DOHH2 (cell line): Measurements from ENCODE around the gene BCL2L1.

Source experiments
- H3F3A ChIP-seq: fragments of 200-600 bp; sonication (generic), shearing (Covaris generic); 2 replicates; pipeline ENCODE4 v1.6.0; 2016; ENCODE audit warnings: antibody characterized with exemption, mild to moderate bottlenecking; ENCODE audit not compliant: control insufficient read depth, insufficient read depth
- H3K27ac ChIP-seq: fragments of 200-600 bp; sonication (generic); 2 replicates; pipeline ENCODE4 v1.5.1; 2014; ENCODE audit warnings: low read depth, mild to moderate bottlenecking, low read length, moderate library complexity
- H3K27me3 ChIP-seq: fragments of 200-600 bp; sonication (generic); 2 replicates; pipeline ENCODE4 v1.6.1; 2014; ENCODE audit warnings: mild to moderate bottlenecking, low read length, mixed read lengths; ENCODE audit not compliant: control insufficient read depth
- H3K36me3 ChIP-seq: fragments of 200-600 bp; sonication (generic); 2 replicates; pipeline ENCODE4 v1.6.1; 2014; ENCODE audit warnings: mild to moderate bottlenecking, low read length, moderate library complexity, mixed read lengths; ENCODE audit not compliant: control insufficient read depth
- H3K4me1 ChIP-seq: fragments of 200-600 bp; sonication (generic); 2 replicates; pipeline ENCODE4 v1.6.1; 2014; ENCODE audit warnings: mild to moderate bottlenecking, low read length, mixed read lengths; ENCODE audit not compliant: control insufficient read depth
- H3K4me2 ChIP-seq: fragments of 200-600 bp; sonication (generic); 2 replicates; pipeline ENCODE4 v1.6.0; 2014; ENCODE audit warnings: mild to moderate bottlenecking, low read length, moderate library complexity
- H3K4me3 ChIP-seq: fragments of 200-600 bp; sonication (generic); 2 replicates; pipeline ENCODE4 v1.5.1; 2014; ENCODE audit warnings: mild to moderate bottlenecking, low read length, mixed read lengths
- H3K79me2 ChIP-seq: fragments of 200-600 bp; sonication (generic); 2 replicates; pipeline ENCODE4 v1.6.1; 2014; ENCODE audit warnings: mild to moderate bottlenecking, low read length, mixed read lengths; ENCODE audit not compliant: control insufficient read depth
- H3K9me2 ChIP-seq: fragments of 200-600 bp; sonication (generic); replicated peaks from 2 replicates; pipeline ENCODE4 v1.6.1; 2014; ENCODE audit warnings: mild to moderate bottlenecking, low read length, mixed read lengths; ENCODE audit not compliant: control insufficient read depth
- H3K9me3 ChIP-seq: fragments of 200-600 bp; sonication (generic); 2 replicates; pipeline ENCODE4 v1.6.1; 2014; ENCODE audit warnings: antibody characterized with exemption, low read length, mixed read lengths; ENCODE audit not compliant: control insufficient read depth, insufficient read depth
- H4K20me1 ChIP-seq: fragments of 200-600 bp; sonication (generic); 2 replicates; pipeline ENCODE4 v1.6.0; 2014; ENCODE audit warnings: low read depth, mild to moderate bottlenecking, antibody characterized with exemption, low read length, moderate library complexity; ENCODE audit not compliant: control insufficient read depth, insufficient read depth
- CTCF ChIP-seq: fragments of 200-600 bp; sonication (generic); IDR thresholded peaks from one replicate; pipeline ENCODE4 v1.5.1; 2014; ENCODE audit warnings: antibody characterized with exemption, mild to moderate bottlenecking, low read depth, low read length; ENCODE audit not compliant: poor library complexity, severe bottlenecking
- EZH2phosphoT487 ChIP-seq: fragments of 200-600 bp; sonication (generic); IDR thresholded peaks from 2 replicates; pipeline ENCODE4 v1.6.1; 2017; ENCODE audit warnings: borderline replicate concordance, mild to moderate bottlenecking, antibody characterized with exemption, low read length, moderate library complexity, mixed read lengths

The BCL2L1 gene

GRCh38 chr20:31642837-31643236, 79.8 kb downstream of the BCL2L1 start:
- Histone ChIP-seq H3K4me1 (no peaks in the 10 kb centered on the region), H3K9me3 (no peaks in the 10 kb centered on the region), H4K20me1 (no peaks in the 10 kb centered on the region), H3F3A (no peaks in the 10 kb centered on the region), H3K36me3 (no peaks in the 10 kb centered on the region), H3K27me3 (no peaks in the 10 kb centered on the region), H3K27ac (no peak overlapping the region), H3K79me2 (no peaks in the 10 kb centered on the region), H3K9me2 (no peaks in the 10 kb centered on the region), H3K4me2 (no peak overlapping the region), H3K4me3 (no peak overlapping the region)
- TF ChIP-seq EZH2phosphoT487 (no peak), CTCF (no peak)

GRCh38 chr20:31641391-31641790, 81.3 kb downstream of the BCL2L1 start:
- TF ChIP-seq EZH2phosphoT487 (no peak), CTCF (no peak)
- Histone ChIP-seq H3K4me1 (no peaks in the 10 kb centered on the region), H3K79me2 (no peaks in the 10 kb centered on the region), H4K20me1 (no peaks in the 10 kb centered on the region), H3K9me2 (no peaks in the 10 kb centered on the region), H3F3A (no peaks in the 10 kb centered on the region), H3K9me3 (no peaks in the 10 kb centered on the region), H3K27me3 (no peaks in the 10 kb centered on the region), H3K4me3 (no peak overlapping the region), H3K27ac (no peak overlapping the region), H3K4me2 (no peak overlapping the region), H3K36me3 (no peaks in the 10 kb centered on the region)

- H3K27me3 ChIP-seq: no peaks in the 10 kb centered on the region
- no peaks in the 10 kb centered on the region for H3K36me3 ChIP-seq
- TF ChIP-seq EZH2phosphoT487: no peak
- no peak for TF ChIP-seq CTCF
- H3K4me1 ChIP-seq: no peaks in the 10 kb centered on the region
- no peaks in the 10 kb centered on the region for H3K9me3 ChIP-seq
- H3K27ac ChIP-seq: no peak overlapping the region
- H3K4me2 ChIP-seq: no peak overlapping the region
- no peaks in the 10 kb centered on the region for H3K79me2 ChIP-seq
- H4K20me1 ChIP-seq: no peaks in the 10 kb centered on the region
- H3K9me2 ChIP-seq: no peaks in the 10 kb centered on the region
- H3F3A ChIP-seq: no peaks in the 10 kb centered on the region
- H3K4me3 ChIP-seq: no peak overlapping the region
Measured at GRCh38 chr20:31640259-31640658, 82.4 kb downstream of the BCL2L1 start.

- Histone ChIP-seq H4K20me1 (no peaks in the 10 kb centered on the region), H3K4me2 (no peak overlapping the region)
- TF ChIP-seq CTCF (no peak), EZH2phosphoT487 (no peak)
Measured at GRCh38 chr20:31638816-31639215, 83.9 kb downstream of the BCL2L1 start.

More at GRCh38 chr20:31638816-31639215, 83.9 kb downstream of the BCL2L1 start:
- no peak overlapping the region for H3K27ac ChIP-seq
- H3K9me3 ChIP-seq: no peaks in the 10 kb centered on the region
- H3F3A ChIP-seq: no peaks in the 10 kb centered on the region
- no peak overlapping the region for H3K4me3 ChIP-seq
- H3K4me1 ChIP-seq: no peaks in the 10 kb centered on the region
- H3K27me3 ChIP-seq: no peaks in the 10 kb centered on the region
- no peaks in the 10 kb centered on the region for H3K79me2 ChIP-seq
- H3K36me3 ChIP-seq: no peaks in the 10 kb centered on the region
- no peaks in the 10 kb centered on the region for H3K9me2 ChIP-seq
